Astrocyte (in vitro differentiated cells and primary cell): Measurements from ENCODE around the gene NXNL2. TPM values are rescaled to one million over a fixed set of nuclear protein-coding genes. Genes with fewer than 3 reads are reported as not detected.

Experiments used
- DNase-seq: peaks from one replicate; pipeline ENCODE4 v3.0.0-alpha.2; 2010; ENCODE audit warnings: low read depth
- FAIRE-seq: peaks from 2 replicates; lab custom pipeline; 2011; peaks lifted over from hg19 to GRCh38; lab: Jason Lieb, UNC
- H2AFZ ChIP-seq: 2 replicates; pipeline ENCODE4 v1.6.0; 2012; ENCODE audit warnings: low read depth, low read length, inconsistent platforms
- H3K27ac ChIP-seq: 2 replicates; pipeline ENCODE4 v1.5.1; 2011; ENCODE audit warnings: low read depth, low read length, inconsistent platforms
- H3K27me3 ChIP-seq: 2 replicates; pipeline ENCODE4 v1.6.0; 2011; ENCODE audit warnings: low read length, inconsistent platforms; ENCODE audit not compliant: insufficient read depth
- H3K36me3 ChIP-seq: 2 replicates; pipeline ENCODE4 v1.5.1; 2011; ENCODE audit warnings: low read length, inconsistent platforms; ENCODE audit not compliant: insufficient read depth
- H3K4me1 ChIP-seq: 2 replicates; pipeline ENCODE4 v1.5.1; 2011; ENCODE audit warnings: low read length, inconsistent platforms; ENCODE audit not compliant: insufficient read depth
- H3K4me2 ChIP-seq: 2 replicates; pipeline ENCODE4 v1.6.0; 2012; ENCODE audit warnings: low read length, inconsistent platforms
- H3K4me3 ChIP-seq: 2 replicates; pipeline ENCODE4 v1.5.1; 2011; ENCODE audit warnings: low read depth, mild to moderate bottlenecking, low read length, inconsistent platforms; ENCODE audit not compliant: insufficient read depth
- H3K79me2 ChIP-seq: 2 replicates; pipeline ENCODE4 v1.6.0; 2012; ENCODE audit warnings: mild to moderate bottlenecking, low read length, inconsistent platforms; ENCODE audit not compliant: insufficient read depth
- H3K9ac ChIP-seq: 2 replicates; pipeline ENCODE4 v1.6.0; 2012; ENCODE audit warnings: mild to moderate bottlenecking, low read length, inconsistent platforms
- H3K9me3 ChIP-seq: 2 replicates; pipeline ENCODE4 v1.5.1; 2012; ENCODE audit warnings: low read depth, mild to moderate bottlenecking, low read length, inconsistent platforms; ENCODE audit not compliant: insufficient read depth
- H4K20me1 ChIP-seq: 2 replicates; pipeline ENCODE4 v1.6.0; 2012; ENCODE audit warnings: low read length, inconsistent platforms; ENCODE audit not compliant: insufficient read depth
- H3K27ac Mint-ChIP-seq: one replicate; pipeline ENCODE4 v1.8.0; 2021; ENCODE audit warnings: mild to moderate bottlenecking, mixed read lengths; ENCODE audit not compliant: unreplicated experiment
- H3K27me3 Mint-ChIP-seq: one replicate; pipeline ENCODE4 v1.8.0; 2021; ENCODE audit warnings: low read depth, mixed read lengths; ENCODE audit not compliant: unreplicated experiment
- H3K36me3 Mint-ChIP-seq: one replicate; pipeline ENCODE4 v1.8.0; 2021; ENCODE audit warnings: low read depth, mixed read lengths; ENCODE audit not compliant: unreplicated experiment
- H3K4me1 Mint-ChIP-seq: one replicate; pipeline ENCODE4 v1.8.0; 2021; ENCODE audit warnings: low read depth, mixed read lengths; ENCODE audit not compliant: unreplicated experiment
- H3K4me3 Mint-ChIP-seq: one replicate; pipeline ENCODE4 v1.8.0; 2021; ENCODE audit warnings: mild to moderate bottlenecking, moderate library complexity, mixed read lengths; ENCODE audit not compliant: unreplicated experiment
- H3K9me3 Mint-ChIP-seq: one replicate; pipeline ENCODE4 v1.8.0; 2021; ENCODE audit warnings: mild to moderate bottlenecking, mixed read lengths; ENCODE audit not compliant: unreplicated experiment
- CTCF ChIP-seq: IDR thresholded peaks from 2 replicates; pipeline ENCODE4 v1.5.1; 2011; ENCODE audit warnings: low read depth, mild to moderate bottlenecking, inconsistent platforms, low read length, moderate library complexity; ENCODE audit not compliant: insufficient read depth
- EZH2 ChIP-seq: IDR thresholded peaks from 2 replicates; pipeline ENCODE4 v1.6.1; 2012; ENCODE audit warnings: mild to moderate bottlenecking, low read length, inconsistent platforms; ENCODE audit not compliant: insufficient read depth
- total RNA-seq: library from RNA; stranded (reverse); gene quantifications from 2 replicates; pipeline ENCODE4 v1.2.1, GENCODE V29; 2021

NXNL2 gene
- total RNA-seq, 1 donor from 2014 or later: 1.6 TPM

DNA sequence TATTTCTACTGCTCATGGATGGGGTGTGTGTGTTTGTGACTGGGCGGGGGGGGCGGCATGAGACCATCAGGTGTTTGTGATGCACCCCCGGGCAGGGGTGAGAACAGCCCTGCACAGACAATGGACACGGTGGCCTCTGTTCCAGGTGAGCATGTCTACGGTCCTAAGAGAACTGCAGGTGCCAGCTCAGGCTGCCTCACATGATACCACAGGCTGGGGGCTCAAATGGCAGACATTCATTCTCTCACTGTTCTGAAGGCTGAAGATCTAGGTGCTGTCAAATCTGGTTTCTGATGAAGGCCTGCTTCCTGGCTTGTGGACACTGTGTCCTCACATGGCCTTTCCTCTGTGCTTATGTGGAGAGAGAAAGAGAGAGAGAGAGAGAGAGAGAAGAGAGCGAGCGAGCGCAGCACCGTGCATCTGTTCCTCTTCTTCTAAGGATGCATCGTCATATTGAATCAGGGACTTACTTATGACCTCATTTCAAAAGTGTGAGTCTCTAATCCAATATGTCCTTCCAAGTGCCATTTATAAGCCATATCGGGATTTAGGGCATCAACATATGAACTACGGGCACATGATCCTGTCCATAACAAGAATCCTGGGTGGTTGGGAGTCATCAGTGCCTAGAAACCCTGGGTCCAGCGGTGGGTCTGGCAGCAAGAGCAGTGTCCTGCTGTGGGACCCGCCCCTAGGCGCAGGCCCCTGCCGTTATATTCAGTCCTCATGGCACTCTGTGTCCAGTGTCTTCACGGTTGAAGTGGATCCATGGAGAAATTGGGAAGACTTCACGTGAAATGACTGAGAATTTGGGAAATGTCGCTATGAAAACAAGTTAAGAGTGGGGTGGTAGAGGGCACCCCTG lies 42.5 kb downstream of the NXNL2 start:
- Mint-ChIP-seq H3K27ac (no peak overlapping the region), H3K4me3 (no peak overlapping the region), H3K27me3 (peaks cover 5% of the 10 kb centered on the region), H3K9me3 (peaks cover 2% of the 10 kb centered on the region), H3K36me3 (no peaks in the 10 kb centered on the region), H3K4me1 (peaks cover 9% of the 10 kb centered on the region)
- H2AFZ ChIP-seq: no peak overlapping the region
- H3K9ac ChIP-seq: no peak overlapping the region
- no peaks in the 10 kb centered on the region for H3K9me3 ChIP-seq
- no peak overlapping the region for H3K27ac ChIP-seq
- H3K79me2 ChIP-seq: no peaks in the 10 kb centered on the region
- H3K4me3 ChIP-seq: no peak overlapping the region
- H4K20me1 ChIP-seq: no peaks in the 10 kb centered on the region
- H3K4me2 ChIP-seq: no peak overlapping the region
- H3K36me3 ChIP-seq: no peaks in the 10 kb centered on the region
- H3K27me3 ChIP-seq: no peaks in the 10 kb centered on the region
- FAIRE-seq (no peak), DNase-seq (no peak)
- TF ChIP-seq EZH2 (no peak), CTCF (no peak)
- H3K4me1 ChIP-seq: peaks cover 8% of the 10 kb centered on the region

- no peak for TF ChIP-seq EZH2
- TF ChIP-seq CTCF: peak; percentile 83
- Histone ChIP-seq H3K79me2 (no peaks in the 10 kb centered on the region), H3K27me3 (no peaks in the 10 kb centered on the region), H3K27ac (no peak overlapping the region), H3K9ac (no peak overlapping the region), H3K9me3 (no peaks in the 10 kb centered on the region), H4K20me1 (no peaks in the 10 kb centered on the region), H2AFZ (peak overlapping the region; percentile 62), H3K4me3 (no peak overlapping the region), H3K36me3 (no peaks in the 10 kb centered on the region), H3K4me2 (peak overlapping the region; percentile 23), H3K4me1 (peaks cover 8% of the 10 kb centered on the region)
- no peak for FAIRE-seq
- peak; percentile 31 for DNase-seq
- peaks cover 10% of the 10 kb centered on the region for H3K27me3 Mint-ChIP-seq
- H3K36me3 Mint-ChIP-seq: no peaks in the 10 kb centered on the region
- no peak overlapping the region for H3K27ac Mint-ChIP-seq
- peaks cover 9% of the 10 kb centered on the region for H3K4me1 Mint-ChIP-seq
- H3K9me3 Mint-ChIP-seq: peaks cover 2% of the 10 kb centered on the region
- no peak overlapping the region for H3K4me3 Mint-ChIP-seq
Observed at GRCh38 chr9:88578121-88579049, 43.4 kb downstream of the NXNL2 start.
